ENCODE measurements around the gene HBE1. TPM values are rescaled to one million over a fixed set of nuclear protein-coding genes. Genes with fewer than 3 reads are reported as not detected.

The HBE1 gene
- total RNA-seq, 1 donor from 2014 or later, result not detected

- no peak for TF ChIP-seq CTCF (conservative IDR thresholded peaks at IDR 0.05; ENCODE audit: low read depth, low read length)
- no peak overlapping the region for H3K4me3 ChIP-seq (ENCODE audit: low read depth, low read length)
- DNase-seq (ENCODE audit: low read depth), result no peak
Measured at GRCh38 chr11:5233307-5233706, 36.4 kb downstream of the HBE1 start.

GRCh38 chr11:5232821-5233220 is 36.9 kb downstream of the HBE1 start:
- no peak overlapping the region for H3K4me3 ChIP-seq (ENCODE audit: low read depth, low read length)
- no peak for TF ChIP-seq CTCF (conservative IDR thresholded peaks at IDR 0.05; ENCODE audit: low read depth, low read length)
- no peak for DNase-seq (ENCODE audit: low read depth)

GRCh38 chr11:5232176-5232575 is 37.6 kb downstream of the HBE1 start:
- no peak for TF ChIP-seq CTCF (conservative IDR thresholded peaks at IDR 0.05; ENCODE audit: low read depth, low read length)
- H3K4me3 ChIP-seq (ENCODE audit: low read depth, low read length), result no peak overlapping the region
- DNase-seq (ENCODE audit: low read depth), result no peak

- no peak overlapping the region for H3K4me3 ChIP-seq (ENCODE audit: low read depth, low read length)
- DNase-seq (ENCODE audit: low read depth), result no peak
- no peak for TF ChIP-seq CTCF (conservative IDR thresholded peaks at IDR 0.05; ENCODE audit: low read depth, low read length)
Measured at GRCh38 chr11:5231111-5231510, 38.6 kb downstream of the HBE1 start.

- TF ChIP-seq CTCF (conservative IDR thresholded peaks at IDR 0.05; ENCODE audit: low read depth, low read length), result no peak
- H3K4me3 ChIP-seq (ENCODE audit: low read depth, low read length), result no peak overlapping the region
- no peak for DNase-seq (ENCODE audit: low read depth)
Measured at GRCh38 chr11:5230266-5230665, 39.5 kb downstream of the HBE1 start.

- no peak overlapping the region for H3K4me3 ChIP-seq (ENCODE audit: low read depth, low read length)
- no peak for DNase-seq (ENCODE audit: low read depth)
- no peak for TF ChIP-seq CTCF (conservative IDR thresholded peaks at IDR 0.05; ENCODE audit: low read depth, low read length)
Measured at GRCh38 chr11:5229796-5230195, 39.9 kb downstream of the HBE1 start.

GRCh38 chr11:5229356-5229755 is 40.4 kb downstream of the HBE1 start:
- DNase-seq (ENCODE audit: low read depth), result no peak
- TF ChIP-seq CTCF (conservative IDR thresholded peaks at IDR 0.05; ENCODE audit: low read depth, low read length), result no peak
- H3K4me3 ChIP-seq (ENCODE audit: low read depth, low read length), result no peak overlapping the region

Measured in epithelial cell of proximal tubule (primary cell).